Stimulated activated CD4-positive, alpha-beta T cell treated with anti-CD3 and anti-CD28 coated beads, TNF-alpha, amount 100 ng/mL, for 24 hours (primary cell): ENCODE data around the gene SEC24C.
"Not testable (repeated sequence)": the region's sequence is repeated elsewhere in the genome, so short reads cannot be mapped to it uniquely, and the experiment has no call there.

ENCODE experiments used
- DNase-seq, 3 experiments: peaks; one replicate each; pipeline ENCODE4 v3.0.0-alpha.2; 2020; ENCODE audit warnings: low read depth in 3 of 3

The SEC24C gene

DNA sequence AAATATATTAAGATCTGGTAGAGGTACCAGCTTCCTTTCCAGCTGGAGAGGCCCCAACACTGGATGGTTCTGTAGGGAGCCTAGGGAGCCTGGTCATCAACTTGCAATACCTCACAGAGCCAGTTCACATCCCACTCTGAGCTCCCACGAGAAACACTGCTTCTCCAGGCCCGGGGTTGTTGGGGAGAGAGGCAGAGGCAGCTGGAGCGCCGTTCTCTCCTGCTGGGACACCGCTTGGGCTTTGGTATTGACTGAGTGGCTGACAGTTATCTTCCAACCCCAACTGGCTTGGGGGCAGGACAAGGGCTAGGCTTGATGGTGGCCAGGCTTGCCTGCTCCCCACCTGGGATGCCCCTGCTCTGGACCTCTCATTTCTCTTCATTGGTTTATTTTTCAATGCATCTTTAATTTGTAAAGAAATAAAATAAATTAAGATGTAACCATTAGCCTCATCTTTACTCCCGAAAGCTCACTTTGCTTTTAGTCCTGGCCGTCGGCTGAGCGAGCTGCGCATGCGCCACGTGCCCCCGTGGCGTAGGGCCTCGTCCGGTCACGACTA is 27.6 kb downstream of the SEC24C start:
- DNase-seq, result peak; percentile 52 to 80 (median 60)

DNA sequence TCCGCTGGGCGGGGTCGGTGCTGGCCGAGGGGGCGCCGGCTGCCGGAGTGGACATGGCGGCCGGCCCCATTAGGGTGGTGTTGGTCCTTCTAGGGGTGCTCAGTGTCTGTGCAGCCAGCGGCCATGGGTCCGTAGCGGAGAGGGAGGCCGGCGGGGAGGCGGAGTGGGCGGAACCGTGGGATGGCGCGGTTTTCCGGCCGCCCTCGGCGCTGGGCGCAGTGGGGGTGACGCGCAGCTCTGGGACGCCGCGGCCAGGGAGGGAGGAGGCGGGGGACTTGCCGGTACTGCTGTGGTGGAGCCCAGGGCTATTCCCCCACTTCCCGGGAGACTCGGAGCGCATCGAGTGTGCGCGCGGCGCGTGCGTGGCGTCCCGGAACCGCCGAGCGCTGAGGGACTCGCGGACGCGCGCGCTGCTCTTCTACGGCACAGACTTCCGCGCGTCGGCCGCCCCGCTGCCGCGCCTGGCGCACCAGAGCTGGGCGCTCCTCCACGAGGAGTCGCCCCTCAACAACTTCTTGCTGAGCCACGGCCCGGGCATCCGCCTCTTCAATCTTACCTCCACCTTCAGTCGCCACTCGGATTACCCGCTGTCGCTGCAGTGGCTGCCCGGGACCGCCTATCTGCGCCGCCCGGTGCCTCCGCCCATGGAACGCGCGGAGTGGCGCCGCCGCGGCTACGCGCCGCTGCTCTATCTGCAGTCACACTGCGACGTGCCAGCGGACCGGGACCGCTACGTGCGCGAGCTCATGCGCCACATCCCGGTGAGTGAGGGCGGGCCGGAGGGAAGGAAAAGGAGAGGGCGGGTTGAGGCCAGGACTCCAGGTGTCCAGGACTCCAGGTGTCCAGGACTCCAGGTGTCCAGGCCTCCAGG is 28.3 kb downstream of the SEC24C start:
- peak; percentile 43 to 82 (median 52) for DNase-seq

DNA sequence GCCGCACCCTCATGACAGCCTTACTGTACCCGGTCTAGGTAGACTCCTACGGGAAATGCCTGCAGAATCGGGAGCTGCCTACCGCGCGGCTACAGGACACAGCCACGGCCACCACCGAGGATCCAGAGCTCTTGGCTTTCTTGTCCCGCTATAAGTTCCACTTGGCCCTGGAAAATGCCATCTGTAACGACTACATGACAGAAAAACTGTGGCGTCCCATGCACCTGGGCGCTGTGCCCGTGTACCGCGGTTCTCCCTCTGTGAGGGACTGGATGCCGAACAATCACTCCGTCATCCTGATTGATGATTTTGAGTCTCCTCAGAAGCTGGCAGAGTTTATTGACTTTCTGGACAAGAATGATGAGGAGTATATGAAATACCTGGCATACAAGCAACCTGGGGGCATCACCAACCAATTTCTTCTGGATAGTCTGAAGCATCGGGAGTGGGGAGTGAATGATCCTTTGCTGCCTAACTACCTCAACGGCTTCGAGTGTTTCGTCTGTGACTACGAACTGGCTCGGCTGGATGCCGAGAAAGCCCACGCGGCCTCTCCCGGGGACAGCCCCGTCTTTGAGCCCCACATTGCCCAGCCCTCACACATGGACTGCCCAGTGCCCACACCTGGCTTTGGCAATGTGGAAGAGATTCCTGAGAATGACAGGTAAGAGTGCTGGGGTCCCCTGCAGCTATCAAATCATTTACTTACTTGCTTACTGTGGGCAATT is 29.1 kb downstream of the SEC24C start:
- DNase-seq, result peak in 1 of 3 experiments; percentile 21

DNA sequence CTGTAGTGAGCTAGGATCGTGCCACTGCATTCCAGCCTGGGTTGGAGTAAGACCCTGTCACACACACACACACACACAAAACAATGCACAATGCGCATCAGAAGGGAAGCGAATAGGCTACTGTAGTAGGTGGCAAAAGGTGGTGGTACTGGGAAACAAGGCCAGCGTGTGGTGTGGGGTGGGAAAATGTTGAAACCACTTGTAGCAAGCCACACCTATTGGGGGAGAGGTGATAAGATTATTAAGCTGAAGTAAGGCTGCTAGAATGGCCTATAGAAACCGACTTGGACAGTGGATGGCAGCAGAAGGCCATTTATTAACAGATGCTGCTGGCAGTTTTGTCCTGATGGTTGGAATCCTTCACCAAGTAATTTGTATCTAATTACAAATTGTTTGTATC is 30.5 kb downstream of the SEC24C start:
- no peak for DNase-seq

DNA sequence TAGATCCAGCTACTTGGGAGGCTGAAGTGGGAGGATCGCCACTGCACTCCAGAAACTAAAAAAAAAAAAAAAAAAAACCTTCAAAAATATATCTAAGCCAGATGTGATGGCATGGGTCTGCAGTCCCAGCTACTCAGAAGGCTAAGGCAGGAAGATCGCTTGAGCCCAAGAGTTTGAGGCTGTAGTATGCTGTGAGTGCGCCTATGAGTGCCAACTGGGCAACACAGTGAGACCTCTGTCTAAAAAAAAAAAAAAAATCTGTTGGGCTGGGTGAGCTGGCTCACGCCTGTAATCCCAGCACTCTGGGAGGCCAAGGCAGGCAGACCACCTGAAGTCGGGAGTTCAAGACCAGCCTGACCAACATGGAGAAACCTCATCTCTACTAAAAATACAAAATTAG is 34.8 kb downstream of the SEC24C start:
- no peak for DNase-seq

DNA sequence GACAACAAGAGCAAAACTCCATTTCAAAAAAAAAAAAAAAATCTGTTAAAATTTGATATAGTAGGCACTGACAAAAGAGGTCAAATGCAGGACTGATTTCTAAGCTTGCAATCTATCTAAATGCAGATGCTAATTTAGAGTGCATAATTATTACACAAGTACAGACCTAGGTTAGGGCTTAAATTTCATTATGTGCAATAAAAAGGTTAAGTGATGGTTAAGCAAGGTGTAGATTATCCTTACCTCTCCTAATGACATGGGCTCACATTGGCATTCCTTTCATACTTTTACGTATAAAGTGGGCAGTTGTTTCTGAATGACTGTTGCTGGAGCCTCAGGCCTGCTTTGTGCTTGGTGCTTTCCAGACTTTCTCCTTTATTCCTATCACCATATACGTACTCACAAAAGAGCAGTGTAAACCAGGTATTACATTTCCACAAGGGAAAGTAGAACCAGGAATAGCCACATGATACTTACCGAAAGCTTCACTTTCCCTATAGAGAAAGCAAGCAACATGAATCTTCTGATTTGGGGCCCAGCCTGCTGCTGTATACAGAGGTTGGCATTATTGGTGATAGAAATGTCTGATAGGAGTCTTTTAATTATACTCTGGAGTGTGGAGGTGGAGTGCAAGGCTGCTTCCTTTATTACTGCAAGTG is 35.5 kb downstream of the SEC24C start:
- no peak for DNase-seq

DNA sequence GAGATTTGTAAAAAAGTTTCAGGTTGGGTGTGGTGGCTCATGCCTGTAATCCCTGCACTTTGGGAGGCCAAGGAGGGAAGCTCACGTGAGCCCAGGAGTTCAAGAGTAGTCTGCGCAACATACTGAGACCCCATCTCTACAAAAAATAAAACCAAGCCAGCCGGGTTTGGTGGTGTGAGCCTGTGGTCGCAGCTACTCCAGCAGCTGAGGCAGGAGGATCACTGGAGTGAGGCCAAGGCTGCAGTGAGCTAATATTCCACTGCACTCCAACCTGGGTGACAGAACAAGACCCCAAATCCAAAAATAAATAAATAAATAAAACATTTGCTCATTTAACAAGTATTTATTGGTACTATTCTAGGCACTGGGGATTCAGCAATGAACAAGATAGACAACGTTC is 36.1 kb downstream of the SEC24C start:
- no peak for DNase-seq

DNA sequence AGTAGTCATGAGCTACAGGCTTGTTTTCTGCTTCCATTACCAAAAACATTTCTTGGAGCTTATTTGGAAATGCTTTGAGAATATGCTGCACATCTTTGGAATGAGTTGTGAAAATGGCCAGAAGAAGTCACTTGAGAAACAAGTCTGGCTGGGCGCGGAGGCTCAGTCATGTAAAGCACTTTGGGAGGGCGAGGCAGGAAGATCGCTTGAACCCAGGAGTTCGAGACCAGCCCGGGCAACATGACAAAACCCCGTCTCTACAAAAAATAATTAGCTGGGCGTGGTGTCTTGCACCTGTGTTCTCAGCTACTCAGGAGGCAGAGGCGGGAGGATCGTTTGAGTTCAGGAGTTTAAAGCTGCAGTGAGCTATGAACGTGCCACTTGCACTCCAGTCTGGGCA is 36.8 kb downstream of the SEC24C start:
- DNase-seq, result no peak

DNA sequence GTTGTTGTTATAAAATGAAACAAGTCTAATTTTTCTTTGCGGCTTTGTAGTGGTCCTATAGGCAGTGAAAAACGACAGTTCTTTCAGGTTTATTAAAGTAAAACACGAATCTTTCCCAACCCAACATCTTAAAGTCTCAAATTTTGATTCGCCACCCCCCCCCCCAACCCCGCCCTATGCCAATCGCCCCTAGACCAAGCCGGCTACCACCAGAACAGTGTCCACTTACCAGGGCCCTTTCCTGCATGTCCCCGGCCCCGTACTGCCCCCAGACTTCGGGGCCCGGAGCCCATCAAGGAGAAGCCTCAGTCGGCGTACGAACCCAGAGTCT is 37.3 kb downstream of the SEC24C start:
- no peak for DNase-seq

DNA sequence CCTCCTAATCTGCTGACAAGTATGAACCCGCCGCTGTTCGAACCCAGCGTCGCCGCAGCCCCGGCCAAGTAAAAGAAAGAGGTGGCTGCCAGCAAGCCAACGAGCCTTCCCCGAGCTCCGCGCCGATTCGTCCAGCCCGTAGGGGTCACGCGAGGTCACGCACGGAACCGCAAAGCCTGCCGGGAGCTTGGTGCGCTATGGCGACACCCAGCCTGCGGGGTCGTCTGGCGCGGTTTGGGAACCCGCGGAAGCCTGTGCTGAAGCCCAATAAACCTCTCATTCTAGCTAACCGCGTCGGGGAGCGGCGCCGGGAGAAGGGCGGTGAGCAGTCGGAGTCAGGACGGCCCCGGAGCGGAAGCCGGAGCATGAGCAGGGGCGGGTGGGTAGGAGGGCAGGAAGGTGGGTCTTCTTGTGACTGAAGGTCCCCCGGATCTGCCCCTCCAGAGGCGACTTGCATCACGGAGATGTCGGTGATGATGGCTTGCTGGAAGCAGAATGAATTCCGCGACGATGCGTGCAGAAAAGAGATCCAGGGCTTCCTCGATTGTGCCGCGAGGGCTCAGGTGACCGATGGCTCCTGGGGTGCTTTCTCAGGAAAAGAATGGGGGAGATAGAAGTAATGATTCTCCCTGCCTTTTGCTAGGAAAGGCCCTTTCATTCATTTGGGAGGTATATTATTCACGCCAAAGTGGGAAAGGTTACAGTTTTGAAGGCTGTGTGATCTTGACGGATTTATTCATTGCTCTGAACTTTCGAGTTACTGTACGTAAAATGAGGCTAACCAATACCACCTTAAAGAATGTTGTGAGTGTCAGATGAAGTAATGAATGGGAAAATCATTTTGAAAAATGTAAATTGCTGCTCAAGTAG is 37.9 kb downstream of the SEC24C start, which contains the start of gene CHCHD1:
Gene CHCHD1, plus strand, starts transcription at position 170 of the 870 bp plus-strand sequence. Its CDS starts 28 bp downstream, at position 198.
- DNase-seq, result peak; percentile 82 to 92 (median 90)

DNA sequence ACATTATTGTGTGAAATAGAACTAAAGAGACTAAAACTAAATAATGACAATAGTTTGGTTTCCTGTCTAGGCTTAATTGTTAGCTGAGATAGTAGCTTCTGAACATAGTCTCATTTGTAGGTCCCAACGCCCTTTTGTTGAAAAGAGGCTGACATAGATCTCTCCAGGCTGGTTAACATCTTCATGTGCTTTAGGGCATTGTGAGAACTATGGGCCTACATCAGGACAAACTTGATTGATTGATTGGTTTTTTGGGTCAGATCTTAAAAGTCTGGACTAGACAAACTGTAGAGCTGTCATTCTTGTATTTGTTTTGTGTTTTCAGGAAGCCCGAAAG is 38.5 kb downstream of the SEC24C start:
- no peak for DNase-seq

DNA sequence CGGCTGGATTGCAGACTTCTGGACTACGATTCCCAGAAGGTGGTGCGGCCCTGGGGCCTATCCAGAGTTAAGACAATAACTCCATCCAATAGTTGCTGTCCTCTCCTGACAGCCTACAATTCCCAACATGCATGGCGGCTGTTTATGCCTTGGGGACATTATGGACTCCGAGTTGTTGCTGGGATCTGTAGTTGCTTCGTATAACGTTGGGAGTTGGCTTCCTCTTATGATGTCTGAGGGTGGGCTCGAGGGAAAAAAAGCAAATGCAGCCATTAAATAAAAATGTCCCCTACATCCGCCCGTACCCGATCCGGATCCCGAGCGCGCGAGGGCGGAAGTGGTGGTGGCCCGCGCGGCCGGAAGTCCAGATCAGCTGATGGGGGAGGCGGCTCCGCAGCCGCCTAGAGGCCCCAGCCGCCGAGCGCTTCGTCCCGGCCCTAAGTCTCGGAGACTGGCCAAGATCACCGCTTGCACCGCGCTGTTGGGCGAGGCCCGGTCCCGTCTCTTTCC is 41.1 kb downstream of the SEC24C start, which contains the start of gene ZSWIM8:
Gene ZSWIM8, plus strand, starts transcription at position 396 of the 510 bp plus-strand sequence. CDS start 273 bp downstream, outside the sequence.
- DNase-seq, result peak; percentile 68 to 80 (median 71)

DNA sequence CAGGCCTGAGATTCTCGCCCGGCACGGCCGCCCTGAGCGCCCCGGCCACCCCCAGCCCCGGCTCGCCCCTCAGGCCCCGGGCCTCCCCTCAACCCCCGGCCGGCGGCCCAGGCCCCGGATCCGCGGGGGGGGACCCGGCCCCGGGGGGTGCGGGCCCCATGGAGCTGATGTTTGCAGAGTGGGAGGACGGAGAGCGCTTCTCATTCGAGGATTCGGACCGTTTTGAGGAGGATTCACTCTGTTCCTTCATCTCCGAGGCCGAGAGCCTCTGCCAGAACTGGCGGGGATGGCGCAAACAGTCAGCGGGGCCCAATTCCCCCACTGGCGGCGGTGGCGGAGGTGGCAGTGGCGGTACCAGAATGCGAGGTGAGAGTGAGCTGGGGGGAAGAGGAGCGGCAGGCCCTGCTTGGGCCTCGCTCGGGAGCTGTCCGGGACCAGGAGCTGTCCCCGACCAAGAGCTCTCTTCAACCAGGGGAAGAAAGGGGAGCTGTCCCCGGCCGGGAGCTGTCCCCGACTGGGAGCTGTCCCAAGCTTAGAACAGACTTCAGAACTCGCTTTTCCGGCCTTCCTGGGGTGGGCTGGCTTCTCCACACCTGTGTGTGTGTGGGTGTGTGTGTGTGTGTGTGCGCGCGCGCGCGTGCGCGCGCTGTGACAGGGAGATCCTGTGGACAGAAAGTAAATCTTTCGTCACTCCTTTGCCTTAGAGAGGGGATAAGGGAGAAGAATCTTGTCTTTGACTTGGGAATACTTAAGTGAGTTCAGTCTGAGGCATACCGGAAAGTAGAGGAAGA is 41.7 kb downstream of the SEC24C start:
- DNase-seq, result peak in 1 of 3 experiments; percentile 45

DNA sequence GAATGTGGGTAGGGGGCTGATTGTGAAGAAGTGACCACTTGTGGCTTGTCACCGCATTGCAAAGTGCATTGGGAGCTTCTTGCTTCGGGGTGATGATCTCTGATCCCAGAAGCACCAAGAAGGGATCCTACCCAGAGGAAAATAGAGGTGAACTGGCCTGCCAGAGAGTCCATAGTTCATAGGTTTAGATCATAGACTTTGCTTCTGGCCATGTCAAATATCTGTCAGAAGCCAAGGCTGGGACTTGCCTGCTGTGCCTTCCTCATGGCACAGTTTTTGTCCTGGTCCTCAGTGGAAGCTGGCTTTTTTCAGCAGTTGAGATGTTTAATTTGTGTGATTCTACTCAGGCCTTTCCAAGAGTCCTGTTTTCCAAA is 42.3 kb downstream of the SEC24C start:
- DNase-seq, result no peak

DNA sequence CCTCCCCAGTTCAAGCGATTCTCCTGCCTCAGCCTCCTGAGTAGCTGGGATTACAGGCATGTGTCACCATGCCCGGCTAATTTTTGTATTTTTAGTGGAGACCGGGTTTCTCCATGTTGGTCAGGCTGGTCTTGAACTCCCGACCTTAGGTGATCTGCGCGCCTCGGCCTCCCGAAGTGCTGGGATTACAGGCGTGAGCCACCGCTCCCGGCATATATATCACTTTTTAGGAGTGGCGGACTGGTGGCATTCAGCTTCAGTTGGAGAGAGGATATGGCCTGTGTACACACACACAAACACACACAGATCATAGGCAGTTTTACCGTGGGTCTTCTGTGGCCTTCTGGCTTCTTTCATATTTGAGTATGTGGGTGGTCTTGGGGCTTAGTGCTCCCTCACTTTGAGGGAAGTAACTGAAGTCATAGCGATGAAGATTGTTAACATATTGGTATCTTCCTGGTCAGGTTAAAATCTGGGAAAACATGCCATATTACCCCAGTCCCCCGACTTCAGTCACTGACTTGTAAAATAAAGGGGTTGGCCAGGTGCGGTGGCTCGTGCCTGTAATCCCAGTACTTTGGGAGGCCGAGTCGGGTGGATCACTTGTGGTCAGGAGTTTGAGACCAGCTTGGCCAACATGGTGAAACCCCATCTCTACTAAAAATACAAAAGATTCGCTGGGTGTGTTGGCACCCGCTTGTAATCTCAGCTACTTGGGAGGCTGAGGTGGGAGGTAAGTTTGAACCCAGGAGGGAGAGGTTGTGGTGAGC is 43.0 kb downstream of the SEC24C start:
- not testable (repeated sequence) for DNase-seq

DNA sequence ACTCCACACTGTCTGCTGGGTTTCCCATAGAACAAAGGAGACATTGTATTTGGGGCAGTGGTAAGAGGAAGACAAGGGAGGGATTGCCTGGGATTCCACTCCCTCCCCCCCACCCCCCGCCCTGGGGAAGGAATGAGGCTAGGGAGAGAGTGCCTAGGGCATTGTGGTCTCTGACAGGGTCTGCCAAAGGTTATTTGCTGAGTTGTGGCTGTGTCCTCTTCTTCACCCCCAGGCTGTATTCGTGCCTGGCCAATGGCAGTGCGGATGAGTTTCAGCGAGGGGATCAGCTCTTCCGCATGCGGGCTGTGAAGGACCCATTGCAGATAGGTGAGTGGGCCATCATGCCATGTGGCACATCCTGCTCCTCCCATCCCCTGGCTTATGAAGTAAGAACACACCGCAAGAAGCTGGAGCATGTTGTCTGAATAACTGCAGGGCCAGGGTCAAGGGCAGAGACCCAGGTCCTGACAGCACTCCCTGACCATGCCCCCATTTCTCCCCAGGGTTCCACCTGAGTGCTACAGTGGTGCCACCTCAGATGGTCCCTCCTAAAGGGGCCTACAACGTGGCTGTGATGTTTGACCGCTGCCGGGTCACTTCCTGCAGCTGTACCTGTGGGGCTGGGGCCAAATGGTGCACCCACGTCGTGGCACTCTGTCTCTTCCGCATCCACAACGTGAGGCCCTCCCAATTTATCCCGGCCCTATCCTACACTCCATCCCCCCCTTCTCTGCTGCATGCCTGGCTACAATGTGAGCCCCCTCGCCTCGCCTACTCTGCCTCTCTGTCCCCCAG is 44.9 kb downstream of the SEC24C start:
- DNase-seq, result no peak

DNA sequence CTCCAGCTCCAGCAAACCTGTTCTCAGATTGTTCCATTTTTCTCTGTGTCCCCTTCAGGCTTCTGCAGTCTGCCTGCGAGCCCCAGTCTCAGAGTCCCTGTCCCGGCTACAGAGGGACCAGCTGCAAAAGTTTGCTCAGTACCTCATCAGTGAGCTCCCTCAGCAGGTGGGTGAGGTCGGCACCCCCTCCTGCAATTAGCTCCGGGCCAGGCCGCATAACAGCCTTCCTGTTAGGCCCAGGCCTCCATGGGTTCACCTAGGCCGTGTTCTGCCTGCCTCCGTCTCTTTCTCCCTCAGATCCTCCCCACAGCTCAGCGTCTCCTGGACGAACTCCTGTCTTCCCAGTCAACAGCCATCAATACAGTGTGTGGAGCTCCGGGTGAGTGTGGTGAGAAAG is 45.5 kb downstream of the SEC24C start:
- DNase-seq, result no peak

DNA sequence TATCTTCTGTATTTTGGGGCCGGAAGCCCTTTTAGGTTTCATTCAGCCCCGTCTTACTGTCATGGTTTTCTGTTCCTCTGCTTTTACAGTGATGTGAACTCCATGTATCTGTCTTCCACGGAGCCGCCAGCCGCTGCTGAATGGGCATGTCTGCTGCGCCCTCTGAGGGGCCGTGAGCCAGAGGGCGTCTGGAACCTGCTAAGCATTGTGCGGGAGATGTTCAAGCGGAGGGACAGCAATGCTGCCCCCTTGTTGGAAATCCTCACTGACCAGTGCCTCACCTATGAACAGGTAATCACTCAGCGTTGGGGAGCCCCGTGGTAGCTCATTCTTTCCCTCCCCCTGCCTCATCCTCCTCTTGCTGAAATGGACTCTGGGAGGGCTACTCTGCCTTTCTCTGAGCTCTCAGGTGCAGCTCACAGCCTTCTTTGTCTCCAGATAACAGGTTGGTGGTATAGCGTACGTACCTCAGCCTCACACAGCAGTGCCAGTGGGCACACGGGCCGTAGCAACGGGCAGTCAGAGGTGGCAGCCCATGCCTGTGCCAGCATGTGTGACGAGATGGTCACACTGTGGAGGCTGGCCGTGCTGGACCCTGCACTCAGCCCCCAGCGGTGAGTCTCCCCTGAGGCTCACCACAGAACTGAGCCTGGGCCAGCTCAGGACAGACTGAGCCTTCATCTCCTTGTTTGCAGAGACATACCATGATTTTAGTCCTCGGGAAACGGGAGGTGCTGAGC is 46.9 kb downstream of the SEC24C start:
- no peak for DNase-seq
